Neural crest cell (in vitro differentiated cells): Measurements from ENCODE around the gene TMED8. TPM values are rescaled to one million over a fixed set of nuclear protein-coding genes. Genes with fewer than 3 reads are reported as not detected.

Experiments used
- DNase-seq: peaks from one replicate; pipeline ENCODE4 v3.0.0; 2021; ENCODE audit warnings: low read depth, mixed read lengths, low spot score
- H3K27ac Mint-ChIP-seq: one replicate; pipeline ENCODE4 v1.8.0; 2021; ENCODE audit warnings: mild to moderate bottlenecking, mixed read lengths; ENCODE audit not compliant: unreplicated experiment
- H3K27me3 Mint-ChIP-seq: 2 replicates; pipeline ENCODE4 v1.8.0; 2021; ENCODE audit warnings: low read depth, mild to moderate bottlenecking, mixed read lengths
- H3K36me3 Mint-ChIP-seq: 2 replicates; pipeline ENCODE4 v1.8.0; 2021; ENCODE audit warnings: low read depth, mild to moderate bottlenecking, mixed read lengths
- H3K4me1 Mint-ChIP-seq: 2 replicates; pipeline ENCODE4 v1.8.0; 2021; ENCODE audit warnings: mixed read lengths
- H3K4me3 Mint-ChIP-seq: one replicate; pipeline ENCODE4 v1.8.0; 2021; ENCODE audit warnings: mild to moderate bottlenecking, mixed read lengths
- H3K9me3 Mint-ChIP-seq: 2 replicates; pipeline ENCODE4 v1.8.0; 2021; ENCODE audit warnings: mixed read lengths
- total RNA-seq: library from RNA; stranded (reverse); gene quantifications from 2 replicates; pipeline ENCODE4 v1.2.1, GENCODE V29; 2021
- TF ChIP-seq, protein P1 (sequence below): fragments of 200-600 bp; sonication (generic); conservative IDR thresholded peaks from 2 replicates; pipeline ENCODE4 v1.5.0; 2021; ENCODE audit warnings: antibody characterized with exemption, mild to moderate bottlenecking

TMED8 gene
- total RNA-seq, 1 donor from 2014 or later = 19.1 TPM

DNA sequence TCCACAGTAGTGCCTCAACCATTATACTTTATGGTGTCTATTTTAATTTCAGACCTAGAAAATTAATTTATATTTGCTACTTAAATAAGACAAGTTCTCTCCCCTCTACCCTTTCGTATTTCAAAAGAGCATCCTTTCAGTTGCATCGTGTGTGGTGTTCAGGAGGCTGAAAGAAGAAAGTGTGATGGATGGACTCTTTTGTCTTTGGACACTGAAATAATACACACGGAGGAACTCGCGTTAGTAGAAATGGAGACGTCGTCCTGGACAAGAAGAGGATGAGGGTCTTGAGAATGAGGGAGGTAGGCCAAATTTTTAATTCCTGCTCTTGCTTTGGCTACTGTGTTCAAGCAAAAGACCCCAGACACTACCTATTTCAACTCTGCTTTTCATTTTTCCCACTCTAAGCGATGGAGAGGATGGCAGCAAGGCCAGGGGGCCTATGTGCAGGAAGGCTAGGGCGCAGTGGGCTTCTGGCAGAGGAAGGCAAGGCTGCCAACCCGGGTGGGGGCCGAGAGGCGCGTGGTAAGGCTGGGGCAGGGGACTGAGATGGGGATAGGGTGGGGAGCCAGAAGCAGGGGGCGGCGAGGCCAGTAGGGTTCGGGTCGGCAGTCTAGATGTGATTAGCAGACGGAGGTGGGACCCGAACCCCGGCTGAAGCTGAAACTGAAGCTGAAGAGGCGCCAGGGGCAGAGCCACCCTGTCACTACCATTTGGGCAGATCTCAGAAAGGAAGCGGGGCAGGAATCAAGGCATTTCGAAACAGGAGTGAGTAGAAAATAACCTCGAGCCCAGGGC, 722 bp downstream of the TMED8 start:
- DNase-seq = peak; percentile 9
- H3K9me3 Mint-ChIP-seq = peaks cover 5% of the 10 kb centered on the region
- H3K36me3 Mint-ChIP-seq = peaks cover 14% of the 10 kb centered on the region
- peak overlapping the region; percentile 92 for H3K27ac Mint-ChIP-seq
- TF ChIP-seq, protein P1, sequence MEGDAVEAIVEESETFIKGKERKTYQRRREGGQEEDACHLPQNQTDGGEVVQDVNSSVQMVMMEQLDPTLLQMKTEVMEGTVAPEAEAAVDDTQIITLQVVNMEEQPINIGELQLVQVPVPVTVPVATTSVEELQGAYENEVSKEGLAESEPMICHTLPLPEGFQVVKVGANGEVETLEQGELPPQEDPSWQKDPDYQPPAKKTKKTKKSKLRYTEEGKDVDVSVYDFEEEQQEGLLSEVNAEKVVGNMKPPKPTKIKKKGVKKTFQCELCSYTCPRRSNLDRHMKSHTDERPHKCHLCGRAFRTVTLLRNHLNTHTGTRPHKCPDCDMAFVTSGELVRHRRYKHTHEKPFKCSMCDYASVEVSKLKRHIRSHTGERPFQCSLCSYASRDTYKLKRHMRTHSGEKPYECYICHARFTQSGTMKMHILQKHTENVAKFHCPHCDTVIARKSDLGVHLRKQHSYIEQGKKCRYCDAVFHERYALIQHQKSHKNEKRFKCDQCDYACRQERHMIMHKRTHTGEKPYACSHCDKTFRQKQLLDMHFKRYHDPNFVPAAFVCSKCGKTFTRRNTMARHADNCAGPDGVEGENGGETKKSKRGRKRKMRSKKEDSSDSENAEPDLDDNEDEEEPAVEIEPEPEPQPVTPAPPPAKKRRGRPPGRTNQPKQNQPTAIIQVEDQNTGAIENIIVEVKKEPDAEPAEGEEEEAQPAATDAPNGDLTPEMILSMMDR = no peak
- H3K4me1 Mint-ChIP-seq = peaks cover 51% of the 10 kb centered on the region
- H3K27me3 Mint-ChIP-seq = no peaks in the 10 kb centered on the region
- peak overlapping the region; percentile 94 for H3K4me3 Mint-ChIP-seq

DNA sequence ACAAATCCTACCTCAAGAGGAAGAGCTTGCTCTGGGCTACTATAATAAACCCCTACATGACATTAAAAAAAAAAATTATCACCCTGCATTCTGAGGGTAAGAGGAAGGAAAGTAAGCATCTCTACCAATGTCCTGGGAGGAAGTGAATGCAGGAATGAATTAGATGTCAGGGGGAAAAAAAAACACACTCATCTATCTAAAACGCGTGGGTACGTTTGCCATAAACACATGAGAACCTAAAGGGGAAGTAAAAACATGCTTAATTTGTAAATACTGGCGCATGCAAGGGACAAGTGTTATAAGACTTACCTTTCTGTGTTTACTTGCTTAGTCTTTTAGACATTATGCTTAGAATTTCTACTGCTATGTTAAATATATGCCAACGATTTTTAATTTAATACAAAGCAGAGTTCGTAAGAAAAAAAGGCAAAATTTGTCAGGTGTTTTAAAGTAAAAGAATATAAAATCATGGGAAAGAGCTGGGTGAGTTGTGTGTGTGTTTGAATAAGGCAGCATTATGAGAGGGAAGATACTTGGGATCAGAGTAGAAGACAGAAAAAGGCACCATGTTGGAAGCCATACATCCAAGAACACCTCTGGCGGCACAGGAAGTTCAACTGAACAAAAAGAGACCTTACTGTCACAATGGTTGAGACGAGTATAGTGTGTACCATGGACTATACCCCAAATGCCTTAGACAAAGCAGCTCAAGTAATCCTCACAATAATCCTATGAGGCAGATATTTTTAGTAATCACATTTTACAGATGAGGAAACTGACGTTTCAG, 1.5 kb downstream of the TMED8 start:
- Mint-ChIP-seq H3K4me3 (peak overlapping the region; percentile 94), H3K9me3 (no peaks in the 10 kb centered on the region), H3K27ac (no peak overlapping the region), H3K27me3 (no peaks in the 10 kb centered on the region), H3K36me3 (peaks cover 7% of the 10 kb centered on the region), H3K4me1 (peaks cover 57% of the 10 kb centered on the region)
- TF ChIP-seq, protein P1 = no peak
- DNase-seq = no peak

DNA sequence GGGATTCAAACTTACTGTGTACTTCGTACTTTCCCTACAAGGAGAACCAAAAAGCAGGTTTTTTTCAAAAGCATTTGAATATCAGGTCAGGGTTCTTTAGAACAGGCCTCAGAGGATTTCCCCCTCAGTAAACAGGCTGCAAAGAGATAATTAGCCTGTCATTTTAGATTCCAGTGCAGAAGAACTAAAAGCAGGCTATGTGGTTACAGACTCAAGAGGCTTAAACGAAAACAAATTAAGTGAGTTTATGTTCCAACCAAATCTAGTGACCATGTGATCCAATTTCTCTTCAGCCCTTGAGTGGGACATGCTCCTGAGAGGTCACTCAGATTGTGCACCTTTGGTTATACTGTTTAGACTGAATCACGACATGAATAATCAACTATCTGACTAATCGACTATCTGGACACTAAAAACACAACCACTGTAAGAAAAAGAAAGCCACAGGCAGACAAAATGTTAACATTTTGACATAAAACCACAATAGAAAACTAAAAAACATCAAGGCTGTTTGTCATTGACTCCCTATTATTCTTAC, 4.5 kb downstream of the TMED8 start:
- TF ChIP-seq, protein P1 = no peak
- peaks cover 5% of the 10 kb centered on the region for H3K36me3 Mint-ChIP-seq
- H3K27ac Mint-ChIP-seq = no peak overlapping the region
- no peaks in the 10 kb centered on the region for H3K9me3 Mint-ChIP-seq
- DNase-seq = no peak
- peak overlapping the region; percentile 42 for H3K4me3 Mint-ChIP-seq
- H3K4me1 Mint-ChIP-seq = peaks cover 71% of the 10 kb centered on the region
- H3K27me3 Mint-ChIP-seq = no peaks in the 10 kb centered on the region

DNA sequence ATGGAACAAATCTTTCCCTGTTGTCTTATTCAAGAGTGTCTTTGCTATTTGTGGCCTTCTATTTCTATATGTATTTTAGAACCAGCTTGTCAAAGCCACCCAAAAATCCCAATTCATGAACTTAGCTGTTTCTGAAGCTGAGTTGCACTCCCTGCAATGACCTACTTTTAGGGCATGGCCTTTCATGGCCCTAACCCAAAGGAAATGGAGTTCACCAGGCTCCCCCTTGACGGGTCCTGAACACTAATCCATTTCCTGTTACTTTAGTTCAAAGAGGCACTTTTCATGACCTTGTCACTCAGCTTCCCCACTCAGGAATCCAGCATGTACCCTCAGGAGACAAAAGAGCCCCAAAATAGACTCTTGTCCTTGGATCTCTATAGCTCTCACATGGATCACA, 7.6 kb downstream of the TMED8 start:
- Mint-ChIP-seq H3K4me1 (peaks cover 51% of the 10 kb centered on the region), H3K4me3 (peak overlapping the region; percentile 62), H3K36me3 (peaks cover 4% of the 10 kb centered on the region), H3K9me3 (no peaks in the 10 kb centered on the region), H3K27me3 (no peaks in the 10 kb centered on the region), H3K27ac (no peak overlapping the region)
- DNase-seq = no peak
- TF ChIP-seq, protein P1 = no peak

DNA sequence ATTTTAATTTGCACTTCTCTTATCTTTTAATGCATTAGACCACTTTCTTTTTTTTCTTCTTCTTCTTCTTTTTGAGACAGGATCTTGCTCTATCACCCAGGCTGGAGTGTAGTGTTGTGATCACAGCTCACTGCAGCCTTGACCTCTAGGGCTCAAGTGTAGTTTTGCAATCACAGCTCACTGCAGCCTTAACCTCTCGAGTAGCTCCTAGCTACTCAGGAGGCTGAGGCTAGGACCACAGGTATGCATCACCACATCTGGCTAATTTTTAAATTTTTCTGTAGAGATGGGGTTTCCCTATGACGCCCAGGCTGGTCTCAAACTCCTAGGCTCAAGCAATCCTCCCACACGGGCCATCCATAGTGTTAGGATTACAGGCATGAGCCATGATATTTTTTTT, 12.7 kb downstream of the TMED8 start:
- Mint-ChIP-seq H3K4me3 (no peak overlapping the region), H3K27me3 (no peaks in the 10 kb centered on the region), H3K9me3 (no peaks in the 10 kb centered on the region), H3K27ac (no peak overlapping the region), H3K36me3 (peaks cover 9% of the 10 kb centered on the region), H3K4me1 (peaks cover 12% of the 10 kb centered on the region)
- TF ChIP-seq, protein P1 = no peak
- DNase-seq = no peak
